Measurements from ENCODE around the gene PTPRG.
"Not testable (repeated sequence)": the region's sequence is repeated elsewhere in the genome, so short reads cannot be mapped to it uniquely, and the experiment has no call there.

Gene PTPRG

DNA sequence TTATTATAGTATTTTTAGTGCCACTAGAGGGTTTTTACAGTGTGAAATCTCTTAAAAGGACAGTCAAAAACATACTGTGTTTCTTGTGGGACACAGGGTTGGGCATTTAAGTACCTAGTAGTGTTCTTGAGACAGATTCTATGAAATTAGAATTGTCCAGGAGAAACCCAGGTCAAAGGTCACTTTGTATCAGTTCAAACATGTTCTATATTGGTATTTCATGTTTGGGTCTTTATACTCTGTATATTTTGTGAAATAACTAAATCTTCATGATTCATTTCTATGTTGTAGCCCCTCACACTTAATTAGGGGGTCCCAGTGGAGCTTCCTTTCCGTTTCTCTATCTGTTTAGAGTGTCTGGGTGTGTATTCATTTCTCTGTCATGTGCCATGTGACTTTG is 171.6 kb downstream of the PTPRG start:
- DNase-seq = no peak

DNA sequence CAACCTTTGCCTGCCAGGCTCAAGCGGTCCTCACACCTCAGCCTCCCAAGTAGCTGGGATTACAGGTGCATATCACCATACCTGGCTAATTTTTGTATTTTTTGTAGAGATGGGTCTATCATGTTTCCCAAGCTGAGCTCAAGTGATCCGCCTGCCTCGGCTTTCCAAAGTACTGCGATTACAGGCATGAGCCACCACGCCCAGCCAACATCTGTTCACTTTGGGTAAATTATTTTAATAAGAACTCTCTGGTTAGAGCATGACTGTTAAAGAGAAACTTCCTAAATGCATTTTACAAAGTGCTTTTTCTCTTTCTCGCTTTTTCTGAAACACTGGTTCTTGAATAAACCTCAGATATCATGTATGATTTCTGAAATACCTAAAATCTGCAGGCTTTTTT is 172.5 kb downstream of the PTPRG start:
- peak in 1 of 2 experiments; percentile 22 for DNase-seq

DNA sequence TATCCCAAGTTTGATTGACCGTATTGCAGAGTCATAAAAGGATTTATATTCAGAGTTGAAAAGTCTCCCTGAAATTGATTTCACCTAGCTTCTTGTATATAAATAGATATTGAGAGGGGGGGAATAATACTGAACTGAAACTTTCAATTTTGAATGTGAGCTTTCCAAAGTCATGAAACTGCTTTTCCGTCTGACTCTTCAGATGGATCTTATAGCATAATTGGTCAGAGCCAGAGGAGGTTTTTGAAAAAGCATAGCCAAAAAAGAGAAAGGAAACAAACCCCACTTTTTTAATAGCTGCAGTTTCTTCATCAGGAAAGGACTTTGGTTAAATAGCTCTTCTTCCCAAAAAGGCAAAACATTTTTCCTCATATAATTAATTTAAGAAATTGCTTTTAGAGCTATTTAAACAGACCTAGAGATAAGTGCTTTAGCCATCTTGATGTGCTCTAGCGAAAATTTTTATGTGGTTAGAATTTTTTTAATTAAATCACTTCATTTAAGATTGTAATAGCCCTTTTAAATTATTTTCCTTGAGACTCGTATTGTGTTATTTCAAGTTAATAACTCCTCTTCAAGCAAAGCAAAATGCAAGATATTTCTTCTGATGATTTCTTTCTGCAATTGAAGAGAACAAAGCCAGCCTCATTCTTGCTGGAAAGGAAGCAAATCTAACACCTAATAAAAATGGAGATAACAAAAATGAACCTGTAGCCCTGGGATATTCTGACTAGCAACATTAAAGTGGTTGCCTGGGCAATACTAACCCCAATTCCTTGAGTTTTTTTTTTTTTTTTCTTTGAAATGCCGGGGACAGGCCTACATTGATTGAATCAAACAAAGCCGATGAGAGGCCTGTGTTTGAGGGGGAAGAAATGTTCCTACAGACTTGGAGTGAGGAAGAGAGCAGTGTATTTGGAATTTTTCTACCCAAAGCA is 173.6 kb downstream of the PTPRG start:
- no peak for DNase-seq

DNA sequence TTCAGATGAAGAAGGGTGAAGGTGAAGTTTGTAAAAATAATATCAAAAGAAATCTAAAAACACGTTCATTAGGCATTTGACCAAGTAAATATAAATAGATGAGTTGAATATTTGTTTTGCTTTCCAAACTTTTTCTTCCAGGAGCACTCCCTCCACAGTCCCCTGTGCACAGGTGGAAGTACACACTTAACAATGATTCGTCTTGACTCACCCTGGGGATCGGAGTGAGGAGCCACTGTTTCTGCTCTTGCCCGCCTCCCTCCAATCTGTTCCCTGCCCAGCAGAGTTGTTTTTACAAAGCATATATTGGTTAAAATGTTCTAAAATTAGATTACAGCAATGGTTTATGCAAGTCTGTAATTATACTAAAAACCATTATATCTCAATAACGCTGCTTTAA is 175.1 kb downstream of the PTPRG start:
- DNase-seq = no peak

DNA sequence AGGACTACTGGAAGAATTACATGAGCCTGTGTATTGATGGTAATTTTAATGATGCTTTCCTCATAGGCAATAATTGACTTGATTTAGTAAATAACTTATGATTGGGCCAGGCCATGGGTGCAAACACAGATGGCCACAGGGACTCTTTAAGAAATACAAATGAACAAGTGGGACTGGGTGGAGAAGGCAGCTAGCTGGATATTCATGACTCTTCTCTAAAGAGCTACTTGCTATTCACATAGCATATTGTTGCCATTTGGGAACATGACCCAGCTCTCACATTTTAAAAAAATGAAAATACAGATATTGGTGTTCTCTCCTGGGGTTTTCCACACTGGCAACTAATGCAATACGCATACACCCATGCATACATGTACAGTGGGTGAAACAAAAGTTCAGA is 178.3 kb downstream of the PTPRG start:
- DNase-seq = no peak

DNA sequence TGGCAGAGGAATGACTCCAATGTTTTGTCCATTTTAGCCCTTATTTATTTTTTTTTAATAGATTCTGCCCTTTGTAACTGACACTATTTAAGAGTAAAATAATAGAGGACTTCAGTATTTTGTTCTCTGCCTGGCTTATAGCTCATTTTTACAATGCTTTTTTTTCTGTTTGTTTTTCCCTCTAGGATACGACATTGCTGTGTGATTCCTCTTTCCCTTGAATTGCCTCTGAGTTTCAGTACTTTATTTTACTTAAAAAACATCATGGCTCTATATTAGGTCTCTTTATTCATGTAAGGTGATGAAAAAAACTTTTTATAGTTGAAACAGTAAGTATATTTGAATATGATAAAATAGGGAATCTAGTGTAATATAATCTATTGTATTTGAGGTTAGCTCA is 179.1 kb downstream of the PTPRG start:
- DNase-seq = no peak

DNA sequence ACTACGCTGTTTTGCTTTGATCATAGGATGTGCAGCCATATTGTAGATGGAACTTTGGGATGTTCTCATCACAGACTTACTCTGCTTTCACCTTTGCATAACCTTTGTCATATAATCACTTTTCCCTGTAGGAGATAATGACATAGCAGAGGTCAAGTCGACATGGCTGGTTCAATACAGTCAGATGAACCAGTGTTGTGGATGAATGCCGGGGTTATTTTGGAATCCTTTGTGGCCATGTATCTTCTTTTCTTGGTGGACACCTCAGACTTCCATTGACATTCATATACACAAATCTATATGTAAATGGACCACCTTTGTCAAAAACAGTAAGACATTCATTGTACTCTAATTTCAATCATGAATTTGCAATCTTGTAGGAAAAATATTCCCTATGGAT is 180.2 kb downstream of the PTPRG start:
- DNase-seq = no peak

DNA sequence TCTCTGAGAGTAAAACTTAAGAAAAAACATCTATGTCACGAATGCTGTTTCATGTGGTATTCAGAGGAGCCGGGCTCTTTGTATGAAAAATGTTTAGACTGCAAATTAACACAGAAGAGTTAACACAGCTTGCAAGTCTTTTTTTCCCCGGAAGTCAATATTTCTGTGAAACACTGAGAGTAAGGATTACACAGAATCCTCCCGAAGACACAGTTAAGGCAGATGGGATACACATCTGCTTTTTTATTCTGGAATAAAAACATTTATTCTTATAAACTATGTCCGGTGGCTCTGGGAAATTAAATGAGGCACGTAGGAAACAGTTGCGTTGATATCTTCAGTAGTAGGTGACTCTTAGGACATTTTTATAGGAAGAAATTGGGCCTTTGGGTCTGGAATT is 180.6 kb downstream of the PTPRG start:
- DNase-seq = no peak

DNA sequence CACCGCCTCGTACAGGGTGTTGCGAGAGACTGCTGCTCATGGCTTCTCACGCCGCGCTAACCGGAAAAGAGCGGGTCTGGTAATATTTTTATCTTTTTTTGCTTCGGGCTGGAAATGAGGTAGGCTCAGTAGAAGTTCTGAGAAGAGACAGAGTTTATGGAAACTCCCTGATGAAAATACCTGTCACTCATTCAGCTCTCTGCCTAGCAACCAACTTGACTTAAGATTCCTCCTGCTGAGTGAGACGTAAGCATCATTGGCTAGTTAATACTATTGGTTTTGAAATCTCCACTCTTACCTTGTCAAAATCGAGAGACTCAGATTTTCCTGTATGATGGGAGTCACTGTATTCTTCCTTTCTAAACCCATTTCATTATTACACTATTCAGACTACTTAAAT is 181.7 kb downstream of the PTPRG start:
- no peak for DNase-seq

DNA sequence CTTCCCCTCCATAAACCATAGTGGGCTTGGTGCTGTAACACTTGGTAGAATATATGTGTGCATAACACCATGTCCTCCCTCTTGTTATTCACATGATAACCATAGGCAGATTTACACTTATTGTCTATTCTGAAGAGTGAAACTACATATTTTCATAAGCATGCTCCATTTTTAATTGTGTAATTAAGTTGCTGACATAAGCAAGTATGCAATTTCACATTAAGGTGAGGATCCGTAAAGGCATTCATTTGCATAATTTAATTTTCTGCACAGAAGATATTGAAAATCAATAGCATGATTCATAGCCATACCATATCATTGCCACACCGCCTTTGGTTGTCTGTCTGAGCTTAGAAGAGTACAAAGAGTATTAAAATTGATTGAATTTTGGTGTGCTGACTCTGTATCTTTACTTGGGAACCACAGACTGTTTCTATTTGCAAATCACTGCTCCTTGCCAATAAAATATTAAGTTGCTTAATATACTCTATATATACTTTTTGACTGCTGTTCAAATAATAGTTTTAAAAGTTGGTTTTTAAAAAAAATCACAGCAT is 182.4 kb downstream of the PTPRG start:
- DNase-seq = no peak

DNA sequence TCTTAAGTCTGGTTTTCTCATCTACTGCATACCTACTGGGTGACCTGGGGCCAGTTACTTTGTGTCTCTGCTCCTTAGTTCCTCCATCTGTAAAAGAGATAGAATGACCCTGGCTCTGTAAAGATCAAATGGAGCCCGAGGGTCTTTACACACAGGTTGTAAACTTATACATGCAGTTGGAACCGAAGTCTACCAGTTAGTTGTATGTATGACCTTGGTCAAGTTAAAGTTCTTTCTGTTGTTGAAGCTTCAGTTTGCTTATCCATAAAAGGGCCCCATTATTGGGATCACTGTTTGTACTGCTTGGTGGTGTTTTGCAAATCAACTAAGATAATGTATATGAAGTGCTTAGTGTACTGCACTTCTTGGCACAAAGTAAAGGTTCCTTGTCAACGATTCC is 186.9 kb downstream of the PTPRG start:
- DNase-seq = no peak

DNA sequence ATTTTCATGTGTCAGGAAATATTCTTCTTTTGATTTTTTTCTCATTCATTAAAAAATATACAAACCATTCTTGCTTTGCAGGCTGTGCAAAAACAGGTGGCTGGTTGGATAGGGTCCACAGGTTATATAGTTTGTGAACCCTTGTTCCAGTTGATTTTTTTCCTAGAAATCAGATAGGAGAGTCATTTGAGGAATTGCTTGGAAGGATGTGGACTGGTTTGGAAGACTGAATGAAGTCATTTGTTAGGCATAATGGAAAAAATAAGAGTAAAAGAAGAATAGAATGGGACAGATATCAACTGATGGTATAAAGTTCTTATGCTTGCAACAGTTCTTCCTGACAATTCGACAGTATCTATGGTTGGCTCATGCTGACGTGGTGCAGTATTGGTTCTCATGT is 189.4 kb downstream of the PTPRG start:
- no peak for DNase-seq

DNA sequence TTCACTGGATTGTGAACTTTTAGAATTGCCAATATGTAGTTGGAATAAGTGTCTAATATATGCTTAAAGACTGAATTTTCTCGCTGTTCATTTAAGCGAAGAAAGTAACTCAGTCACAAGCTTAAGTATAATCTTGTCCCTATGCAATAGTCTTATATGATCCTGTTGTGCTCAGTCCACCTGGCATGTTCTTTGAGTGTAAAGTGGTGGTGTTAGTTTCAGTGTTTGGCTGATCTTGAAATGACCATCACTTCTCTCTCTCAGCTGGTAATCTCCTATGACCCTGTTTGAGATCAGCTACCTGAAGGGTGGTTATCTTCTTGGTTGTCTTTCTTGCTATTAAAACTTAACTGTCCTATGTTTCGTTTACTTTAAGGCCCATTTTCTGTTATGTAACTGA is 197.5 kb downstream of the PTPRG start:
- no peak for DNase-seq

DNA sequence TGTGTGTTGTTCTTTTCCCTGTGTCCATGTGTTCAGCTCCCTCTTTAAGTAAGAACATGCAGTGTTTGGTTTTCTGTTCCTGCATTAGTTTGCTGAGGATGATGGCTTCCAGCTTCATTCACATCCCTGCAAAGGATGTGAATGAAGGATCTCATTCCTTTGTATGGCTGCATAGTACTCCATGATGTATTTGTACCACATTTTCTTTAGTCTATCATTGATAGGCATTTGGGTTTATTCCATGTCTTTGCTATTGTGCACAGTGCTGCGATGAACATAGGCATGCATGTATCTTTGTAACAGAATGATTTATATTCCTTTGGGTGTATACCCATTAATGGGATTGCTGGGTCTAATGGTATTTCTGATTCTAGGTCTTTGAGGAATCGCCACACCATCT is 199.4 kb downstream of the PTPRG start:
- DNase-seq = not testable (repeated sequence)

DNA sequence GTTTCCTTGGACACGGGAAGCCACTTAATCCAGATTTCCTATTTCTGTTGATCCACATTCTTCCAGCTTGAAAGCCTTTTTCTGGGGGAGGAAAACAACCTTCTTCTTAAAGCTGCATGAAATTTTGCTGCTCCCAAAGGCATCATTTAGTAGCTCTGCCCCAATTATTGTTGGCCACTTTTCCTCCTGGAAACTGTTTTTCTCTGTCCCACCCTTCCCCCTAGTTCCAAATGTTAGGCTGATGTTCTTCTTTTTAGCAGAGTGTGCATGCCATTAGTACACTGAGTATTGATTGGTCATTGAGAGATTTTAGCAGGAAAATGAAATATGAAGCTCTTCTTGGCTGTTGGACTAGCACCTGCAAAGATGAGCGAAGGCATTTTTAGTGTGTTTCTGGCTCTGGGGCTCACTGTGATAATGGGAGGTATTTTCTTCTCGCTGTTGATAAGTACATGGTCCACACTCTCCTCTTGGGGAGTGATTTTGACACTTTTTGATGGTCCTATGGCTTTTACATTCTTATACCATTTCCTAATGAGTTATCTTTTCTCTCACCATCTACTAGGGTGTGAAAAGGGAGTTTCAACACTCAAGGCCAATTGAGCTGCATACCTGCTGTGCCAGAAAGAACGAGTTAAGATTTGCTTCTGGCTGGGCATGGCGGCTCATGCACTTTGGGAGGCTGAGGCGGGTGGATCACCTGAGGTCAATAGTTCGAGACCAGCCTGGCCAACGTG is 200.5 kb downstream of the PTPRG start:
- no peak for DNase-seq

DNA sequence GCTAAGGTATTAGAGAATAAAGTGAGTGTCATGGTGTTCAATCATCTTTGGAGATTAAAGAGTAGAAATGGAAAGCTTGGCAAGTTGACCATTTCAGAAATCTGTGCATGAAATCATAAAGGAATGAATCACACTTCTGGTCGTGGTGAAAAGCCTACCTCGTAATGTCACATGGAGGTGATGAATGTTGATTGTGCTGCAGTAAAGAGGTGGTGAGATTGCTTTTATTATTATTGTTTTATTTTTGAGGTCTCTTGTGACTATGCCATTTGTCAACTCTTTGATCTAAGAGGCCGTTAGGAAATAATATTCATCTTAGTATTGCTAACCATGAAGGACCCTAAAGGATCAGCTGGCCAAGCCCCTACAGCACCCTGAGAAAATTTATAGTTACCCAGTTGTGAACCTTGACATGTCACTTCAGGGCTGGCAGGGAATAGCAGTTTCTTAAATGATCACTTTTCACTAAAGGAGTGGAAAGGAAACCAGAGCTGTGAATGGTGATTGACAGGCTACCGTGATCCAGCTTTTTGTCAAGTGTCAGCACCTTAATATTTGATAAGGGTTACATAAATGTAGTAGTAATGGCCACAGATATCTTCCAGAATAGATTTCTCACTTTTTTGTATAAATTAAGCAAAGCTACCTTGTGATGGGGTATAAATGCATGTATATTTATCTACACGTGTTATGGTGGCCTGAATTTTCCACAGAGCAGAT is 203.9 kb downstream of the PTPRG start:
- no peak for DNase-seq

DNA sequence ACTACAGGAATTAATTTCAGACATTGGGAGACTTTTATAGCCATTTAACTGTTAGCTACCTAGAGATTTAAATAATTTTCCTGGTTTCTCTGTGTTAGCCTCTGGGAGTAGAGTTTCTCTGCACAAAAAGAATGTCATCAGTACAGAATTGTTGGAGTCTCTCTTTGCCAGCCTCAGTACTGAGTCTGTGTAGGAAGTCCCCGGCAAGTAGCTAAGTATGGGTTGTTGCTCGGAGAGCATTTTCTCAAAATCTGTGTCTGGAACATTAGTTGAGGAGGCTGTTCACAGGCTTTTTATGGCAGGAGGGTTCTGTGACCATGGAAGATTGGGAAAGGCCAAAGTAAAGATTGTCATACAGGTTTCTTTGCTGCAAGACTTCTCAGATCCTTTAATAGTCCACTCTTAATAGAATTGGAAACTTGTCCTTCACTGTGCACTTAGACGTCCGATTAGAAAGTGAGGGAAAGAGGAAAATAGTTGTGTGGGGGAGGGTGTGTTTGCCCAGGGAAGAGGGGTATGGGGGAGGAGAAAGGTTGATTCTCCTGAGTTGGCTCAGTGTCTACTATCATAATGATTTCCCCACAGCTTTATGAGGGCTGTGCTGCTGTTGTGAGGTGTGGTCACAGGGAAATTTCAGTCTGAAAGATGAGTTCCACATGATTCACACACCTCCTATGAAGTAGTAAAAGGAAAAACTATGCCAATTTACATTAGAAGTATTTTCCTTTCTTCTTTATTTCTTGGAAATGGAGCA is 207.1 kb downstream of the PTPRG start:
- DNase-seq = no peak

DNA sequence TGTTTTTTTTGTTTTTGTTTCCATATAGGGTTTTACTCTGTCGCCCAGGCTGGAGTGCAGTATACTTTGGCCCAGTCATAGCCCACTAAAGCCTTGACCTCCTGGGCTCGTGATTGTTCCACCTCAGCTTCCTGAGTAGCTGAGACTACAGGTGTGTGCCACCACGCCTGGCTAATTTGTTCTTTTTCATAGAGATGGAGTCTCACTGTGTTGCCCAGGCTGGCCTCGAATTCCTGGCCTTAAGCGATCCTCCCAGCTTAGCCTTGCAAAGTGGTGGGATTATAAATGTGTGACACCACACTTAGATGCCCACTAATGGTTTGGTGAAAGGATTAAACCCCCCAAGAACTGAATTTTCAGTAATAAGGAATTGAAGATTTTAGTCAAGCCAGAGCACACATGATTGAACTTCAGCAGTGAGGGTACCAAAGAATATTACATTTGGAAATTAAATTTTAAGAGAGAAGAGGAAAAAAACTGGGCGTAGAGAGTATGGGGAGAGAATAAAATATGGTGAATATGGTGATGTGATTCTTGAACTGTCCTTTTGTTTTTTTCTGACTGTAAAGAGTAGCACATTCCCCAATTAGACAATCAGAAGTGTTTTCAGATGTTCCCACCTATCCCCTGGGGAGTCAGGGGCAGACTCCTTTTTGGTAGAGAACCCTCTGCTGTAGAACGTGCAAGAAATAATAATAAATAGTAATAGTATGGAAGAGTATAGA is 208.1 kb downstream of the PTPRG start:
- DNase-seq = no peak

DNA sequence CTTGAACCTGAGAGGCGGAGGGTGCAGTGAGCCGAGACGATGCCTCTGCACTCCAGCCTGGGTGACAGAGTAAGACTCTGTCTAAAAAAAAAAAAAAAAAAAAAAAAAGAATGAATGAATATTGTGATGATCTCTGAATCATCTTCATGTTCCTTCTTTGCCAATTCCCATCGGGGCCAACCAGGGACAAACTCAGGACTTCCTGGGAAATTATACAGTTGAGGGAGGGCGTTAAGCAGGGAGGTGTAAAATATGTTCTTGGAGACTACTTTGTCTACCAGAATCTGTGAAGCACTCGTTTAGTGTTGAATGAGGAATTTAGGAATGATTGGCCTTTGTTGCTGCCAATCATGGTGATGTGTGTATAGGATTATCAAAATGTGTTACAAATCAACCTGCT is 210.6 kb downstream of the PTPRG start:
- DNase-seq = peak in 1 of 2 experiments; percentile 7

DNA sequence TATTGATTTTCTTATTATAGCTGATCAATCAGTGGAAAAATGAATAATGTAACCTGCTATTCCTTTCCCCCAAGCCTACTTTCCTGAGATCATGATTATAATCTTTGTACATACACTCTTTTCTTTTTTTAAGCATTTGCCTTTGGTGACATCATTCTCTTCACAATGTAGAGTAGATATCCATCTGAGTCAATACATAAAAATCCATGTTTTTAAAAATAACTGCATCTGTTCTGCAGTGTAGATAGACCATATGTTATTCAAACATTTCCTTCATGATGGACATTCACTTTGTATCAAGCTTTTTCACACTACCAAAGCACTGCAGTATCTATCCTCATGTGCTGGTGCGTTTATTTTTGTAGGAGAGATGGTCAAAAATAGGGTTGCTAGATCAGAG is 211.1 kb downstream of the PTPRG start:
- DNase-seq = no peak

DNA sequence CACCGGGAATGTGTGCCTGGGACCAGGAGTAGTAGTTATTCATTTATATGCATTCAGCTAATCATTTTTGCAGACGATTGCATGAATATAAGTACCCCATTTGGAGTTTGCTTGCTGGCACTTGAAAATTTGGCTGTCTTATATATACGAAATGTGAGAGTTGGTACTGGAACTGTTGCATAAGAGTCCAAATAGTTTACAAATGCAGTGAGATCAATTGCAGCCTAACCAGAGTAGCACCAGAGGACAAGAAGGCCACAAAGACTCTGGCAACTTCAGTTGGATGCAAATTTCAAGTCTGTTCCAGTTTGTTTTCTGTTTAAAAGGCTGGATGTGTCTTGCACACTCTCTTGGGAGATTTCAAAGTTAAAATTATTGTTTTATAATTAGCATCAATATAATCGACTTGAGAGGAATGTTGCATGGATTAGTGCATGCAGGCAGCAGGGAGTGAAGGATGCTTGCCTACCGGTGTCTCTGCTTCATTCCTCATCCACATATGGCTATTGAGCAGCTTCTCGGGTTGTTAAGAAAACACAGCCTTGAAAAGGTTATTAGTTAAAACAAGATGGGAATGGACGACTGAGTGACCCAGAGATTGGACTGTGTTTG is 213.0 kb downstream of the PTPRG start:
- DNase-seq = no peak
